Endothelial cell of umbilical vein (primary cell): ENCODE data around the gene BMPR1A. TPM values are rescaled to one million over a fixed set of nuclear protein-coding genes. Genes with fewer than 3 reads are reported as not detected.

ENCODE experiments used
- BruUV-seq: library from RNA; stranded (reverse); fragments of 400-500 nt; replicated peaks from 2 replicates; lab custom pipeline; 2021; lab: Mats Ljungman, UMichigan
- CTCF ChIA-PET: fragments of 300-600, 350-600 bp; sonication (Branson Sonifier 250); formaldehyde crosslinking; loops from one replicate; lab custom pipeline; 2021; ENCODE audit warnings: antibody characterized with exemption, inconsistent platforms; lab: Charles Lee
- POLR2A ChIA-PET: fragments of 300-600, 350-600 bp; sonication (Branson Sonifier 250); formaldehyde crosslinking; loops from one replicate; lab custom pipeline; 2021; ENCODE audit warnings: antibody characterized with exemption, inconsistent platforms; lab: Charles Lee
- DNase-seq: peaks from one replicate; pipeline ENCODE4 v3.0.0-alpha.2; 2011; ENCODE audit warnings: low read depth, low spot score
- FAIRE-seq: peaks from 2 replicates; lab custom pipeline; 2011; peaks lifted over from hg19 to GRCh38; lab: Jason Lieb, UNC
- H2AFZ ChIP-seq: 2 replicates; pipeline ENCODE4 v1.6.0; 2012; ENCODE audit warnings: low read depth, low read length, control low read depth, inconsistent platforms
- H3K27ac ChIP-seq: 2 replicates; pipeline ENCODE4 v1.5.1; 2011; ENCODE audit warnings: low read depth, mild to moderate bottlenecking, control low read depth, low read length, moderate library complexity; ENCODE audit not compliant: insufficient read depth
- H3K27me3 ChIP-seq, 2 experiments: 2 replicates each; pipeline versions ENCODE4 v1.6.0 to v1.6.1; 2011; ENCODE audit warnings: low read length in 2 of 2, mixed read lengths in 1 of 2; ENCODE audit not compliant: control insufficient read depth in 2 of 2, insufficient read depth in 2 of 2
- H3K36me3 ChIP-seq, 2 experiments: 2 replicates in 1 of 2; 3 replicates in 1 of 2; pipeline ENCODE4 v1.5.1; 2011; ENCODE audit warnings: low read length in 2 of 2, mild to moderate bottlenecking in 1 of 2, moderate library complexity in 1 of 2; ENCODE audit not compliant: control insufficient read depth in 2 of 2, insufficient read depth in 2 of 2; ENCODE audit errors: extremely low read depth in 1 of 2
- H3K4me1 ChIP-seq: 3 replicates; pipeline ENCODE4 v1.5.1; 2011; ENCODE audit warnings: mild to moderate bottlenecking, low read length; ENCODE audit not compliant: control insufficient read depth, insufficient read depth; ENCODE audit errors: extremely low read depth
- H3K4me2 ChIP-seq: 2 replicates; pipeline ENCODE4 v1.6.1; 2011; ENCODE audit warnings: low read length, control low read depth, mixed read lengths; ENCODE audit not compliant: insufficient read depth
- H3K4me3 ChIP-seq, 3 experiments: fragments of 200-600 bp in 1 of 3; sonication (generic), shearing (Covaris generic) in 1 of 3; replicated peaks in 1 of 3; 2 replicates each; pipeline ENCODE4 v1.5.1; 2011 to 2016; ENCODE audit warnings: control low read depth in 3 of 3, low read length in 3 of 3, mild to moderate bottlenecking in 2 of 3, inconsistent platforms in 1 of 3, low read depth in 1 of 3, moderate library complexity in 1 of 3; ENCODE audit not compliant: insufficient read depth in 1 of 3
- H3K79me2 ChIP-seq: 2 replicates; pipeline ENCODE4 v1.6.0; 2012; ENCODE audit warnings: low read length, inconsistent platforms; ENCODE audit not compliant: control insufficient read depth, insufficient read depth
- H3K9ac ChIP-seq: replicated peaks from 2 replicates; pipeline ENCODE3; 2011; ENCODE audit warnings: low read length, control low read depth; ENCODE audit not compliant: insufficient read depth; ENCODE audit errors: extremely low read depth
- H3K9me1 ChIP-seq: replicated peaks from 3 replicates; pipeline ENCODE4 v1.6.0; 2011; ENCODE audit warnings: mild to moderate bottlenecking, low read length; ENCODE audit not compliant: control insufficient read depth, insufficient read depth; ENCODE audit errors: extremely low read depth
- H3K9me3 ChIP-seq: replicated peaks from 2 replicates; pipeline ENCODE4 v1.5.1; 2012; ENCODE audit warnings: low read length, inconsistent platforms; ENCODE audit not compliant: control insufficient read depth, insufficient read depth
- H4K20me1 ChIP-seq: replicated peaks from 2 replicates; pipeline ENCODE3; 2011; ENCODE audit warnings: mild to moderate bottlenecking, low read length; ENCODE audit not compliant: control insufficient read depth, insufficient read depth; ENCODE audit errors: extremely low read depth
- CTCF ChIP-seq, 2 donors: IDR thresholded peaks; 1 replicate in 1 of 2; 2 replicates in 1 of 2; pipeline ENCODE4 v1.5.1; 2011; ENCODE audit warnings: low read length in 2 of 2, mild to moderate bottlenecking in 2 of 2, moderate library complexity in 2 of 2, control low read depth in 1 of 2, inconsistent platforms in 1 of 2, low read depth in 1 of 2; ENCODE audit not compliant: insufficient read depth in 1 of 2; ENCODE audit errors: extremely low read depth in 1 of 2
- EZH2 ChIP-seq: IDR thresholded peaks from 2 replicates; pipeline ENCODE4 v1.6.1; 2012; ENCODE audit warnings: borderline replicate concordance, low read depth, mild to moderate bottlenecking, moderate library complexity, low read length, inconsistent platforms; ENCODE audit not compliant: severe bottlenecking
- FOS ChIP-seq: IDR thresholded peaks from 2 replicates; pipeline ENCODE4 v1.6.1; 2011; ENCODE audit warnings: mild to moderate bottlenecking, low read length, moderate library complexity, borderline replicate concordance; ENCODE audit not compliant: insufficient read depth
- GATA2 ChIP-seq: IDR thresholded peaks from 2 replicates; pipeline ENCODE4 v1.7.0; 2011; ENCODE audit warnings: low read depth, mild to moderate bottlenecking, moderate library complexity, mixed read lengths, low read length; ENCODE audit not compliant: insufficient read length, insufficient read depth
- JUN ChIP-seq: IDR thresholded peaks from 2 replicates; pipeline ENCODE4 v1.6.1; 2011; ENCODE audit warnings: borderline replicate concordance, low read depth; ENCODE audit not compliant: insufficient read length, insufficient read depth
- MAX ChIP-seq: IDR thresholded peaks from 2 replicates; pipeline ENCODE4 v1.6.1; 2011; ENCODE audit not compliant: insufficient read depth, insufficient read length
- POLR2A ChIP-seq: IDR thresholded peaks from 2 replicates; pipeline ENCODE4 v1.6.1; 2012; ENCODE audit warnings: low read depth, mild to moderate bottlenecking, control low read depth, low read length
- POLR2AphosphoS5 ChIP-seq: IDR thresholded peaks from 2 replicates; pipeline ENCODE4 v1.6.1; 2012; ENCODE audit warnings: low read depth, mild to moderate bottlenecking, control low read depth, low read length, moderate library complexity; ENCODE audit not compliant: insufficient read depth
- dilution Hi-C: fragments of 300-500 bp; cut with MboI; formaldehyde crosslinking; loops from one replicate; pipeline ENCODE4 v1.15.0; 2019; ENCODE audit warnings: low sequenced_read_pairs; ENCODE audit not compliant: extremely low pct_ligation_motif_present
- intact Hi-C: fragments of 100-400 bp; cut with micrococcal nuclease; formaldehyde crosslinking; loops from one replicate; pipeline ENCODE4 v1.10.0; 2022
- polyA plus RNA-seq, 4 experiments: library from polyadenylated mRNA; depleted of rRNA in 3 of 4; stranded (reverse) in 3 of 4; unstranded in 1 of 4; fragments of >200 nt; gene quantifications; 2 replicates each; pipeline versions ENCODE4 v1.2.1 to v1.2.3, GENCODE V29; 2011 to 2012; ENCODE audit warnings: missing spikeins in 1 of 4
- total RNA-seq: library from RNA; stranded (reverse); gene quantifications from 2 replicates; pipeline ENCODE4 v1.2.3, GENCODE V29; 2021

Gene BMPR1A
- total and polyA plus RNA-seq, 2 donors (not counting 3 experiments of a cell fraction or from before 2014, with no cell fraction given), result not detected

- Histone ChIP-seq H3K36me3 (no peaks in the 10 kb centered on the region), H3K4me3 (no peak overlapping the region), H3K27ac (no peak overlapping the region), H3K79me2 (peaks cover 21% of the 10 kb centered on the region), H4K20me1 (no peaks in the 10 kb centered on the region), H3K9me1 (no peaks in the 10 kb centered on the region), H3K4me1 (peaks cover 42% of the 10 kb centered on the region), H3K27me3 (no peaks in the 10 kb centered on the region), H3K9me3 (no peaks in the 10 kb centered on the region), H2AFZ (no peak overlapping the region), H3K4me2 (no peak overlapping the region), H3K9ac (no peak overlapping the region)
- BruUV-seq, result no TSS peak
- FAIRE-seq (no peak), DNase-seq (no peak)
- CTCF ChIA-PET, result interaction anchor here (0.8 to 8.7 kb wide), 10 partner anchors 9 to 280 kb away, joined by 3 to 325 read pairs (median 6); no protein-coding TSS in a partner anchor
- POLR2A ChIA-PET, result interaction anchor here (0.6 to 1.1 kb wide), 3 partner anchors 9 to 189 kb away, joined by 3 to 4 read pairs (median 3); no protein-coding TSS in a partner anchor
- intact Hi-C loops, result loop anchor here (1.0 kb wide), 2 partner anchors 22 to 273 kb away; no protein-coding TSS in a partner anchor
- dilution Hi-C loops, result no loop called here
- TF ChIP-seq GATA2 (no peak), POLR2AphosphoS5 (no peak), JUN (no peak), CTCF (IDR thresholded peaks at IDR 0.05; ENCODE audit: extremely low read depth in 1 of 2, insufficient read depth in 1 of 2, low read depth in 1 of 2, low read length in 2 of 2) (no peak), MAX (no peak), EZH2 (no peak), POLR2A (no peak), FOS (no peak)
Observed at GRCh38 chr10:86960863-86961434, 204.5 kb downstream of the BMPR1A start.
